IMR-90 (cell line): Measurements from ENCODE around the gene TRPM8. TPM values are rescaled to one million over a fixed set of nuclear protein-coding genes. Genes with fewer than 3 reads are reported as not detected.

Experiments used
- ATAC-seq: fragments of 200-7000 bp; cut with Tn5 transposase; 2 replicates; pipeline ENCODE4 v1.9.1; 2020; ENCODE audit warnings: low read depth, mild to moderate bottlenecking, moderate library complexity
- BruUV-seq: library from RNA; stranded (reverse); fragments of 400-500 nt; replicated peaks from 2 replicates; lab custom pipeline; 2021; lab: Mats Ljungman, UMichigan
- CTCF ChIA-PET: fragments of 300-600 bp; formaldehyde crosslinking; extraction: SDS; loops from one replicate; lab custom pipeline; 2021; ENCODE audit warnings: antibody characterized with exemption; lab: Yijun Ruan, JAX
- POLR2A ChIA-PET: fragments of 300-600 bp; sonication (Branson Sonifier 250); formaldehyde crosslinking; loops from one replicate; lab custom pipeline; 2022; ENCODE audit warnings: antibody characterized with exemption; ENCODE audit not compliant: unreplicated experiment; lab: Charles Lee
- DNase-seq: peaks from one replicate; pipeline ENCODE4 v3.0.0; 2013
- H2AFZ ChIP-seq: replicated peaks from 2 replicates; pipeline ENCODE3; 2013; ENCODE audit warnings: low read length, mild to moderate bottlenecking; ENCODE audit not compliant: poor library complexity
- H2AK5ac ChIP-seq: 2 replicates; pipeline ENCODE4 v1.6.1; 2013; ENCODE audit warnings: low read depth, low read length, inconsistent platforms
- H2AK9ac ChIP-seq: replicated peaks from 2 replicates; pipeline ENCODE3; 2013; ENCODE audit warnings: mild to moderate bottlenecking, low read depth, low read length, moderate library complexity; ENCODE audit not compliant: poor library complexity
- H2BK120ac ChIP-seq: 2 replicates; pipeline ENCODE4 v1.6.1; 2013; ENCODE audit warnings: low read depth, low read length, inconsistent platforms
- H2BK15ac ChIP-seq: 3 replicates; pipeline ENCODE4 v1.6.1; 2013; ENCODE audit warnings: low read depth, low read length, inconsistent platforms
- H2BK20ac ChIP-seq: 2 replicates; pipeline ENCODE4 v1.6.1; 2013; ENCODE audit warnings: low read depth, mild to moderate bottlenecking, inconsistent platforms, low read length, moderate library complexity
- H2BK5ac ChIP-seq: 2 replicates; pipeline ENCODE4 v1.6.1; 2013; ENCODE audit warnings: mild to moderate bottlenecking, low read depth, low read length, inconsistent platforms; ENCODE audit not compliant: poor library complexity, severe bottlenecking
- H3K14ac ChIP-seq: replicated peaks from 2 replicates; pipeline ENCODE4 v1.6.1; 2013; ENCODE audit warnings: low read depth, low read length, inconsistent platforms
- H3K18ac ChIP-seq: 2 replicates; pipeline ENCODE4 v1.6.1; 2013; ENCODE audit warnings: low read depth, low read length, control low read depth
- H3K23ac ChIP-seq: 2 replicates; pipeline ENCODE4 v1.6.1; 2013; ENCODE audit warnings: low read depth, low read length, inconsistent platforms
- H3K27ac ChIP-seq: 2 replicates; pipeline ENCODE4 v1.5.1; 2013; ENCODE audit warnings: mild to moderate bottlenecking, control low read depth, low read length; ENCODE audit not compliant: insufficient read depth
- H3K27me3 ChIP-seq: 2 replicates; pipeline ENCODE4 v1.6.1; 2013; ENCODE audit warnings: low read length; ENCODE audit not compliant: control insufficient read depth, insufficient read depth
- H3K36me3 ChIP-seq: 2 replicates; pipeline ENCODE4 v1.6.1; 2013; ENCODE audit warnings: low read length, mixed read lengths; ENCODE audit not compliant: control insufficient read depth, insufficient read depth
- H3K4ac ChIP-seq: 2 replicates; pipeline ENCODE4 v1.6.1; 2013; ENCODE audit warnings: low read depth, low read length, inconsistent platforms
- H3K4me1 ChIP-seq: 2 replicates; pipeline ENCODE4 v1.6.1; 2013; ENCODE audit warnings: low read length, mixed read lengths; ENCODE audit not compliant: control insufficient read depth, insufficient read depth
- H3K4me2 ChIP-seq: 2 replicates; pipeline ENCODE4 v1.6.1; 2013; ENCODE audit warnings: low read depth, mild to moderate bottlenecking, control low read depth, low read length, moderate library complexity
- H3K4me3 ChIP-seq: 2 replicates; pipeline ENCODE4 v1.5.1; 2013; ENCODE audit warnings: low read depth, mild to moderate bottlenecking, control low read depth, low read length, moderate library complexity; ENCODE audit not compliant: insufficient read depth
- H3K56ac ChIP-seq: 2 replicates; pipeline ENCODE4 v1.6.1; 2013; ENCODE audit warnings: low read length, inconsistent platforms; ENCODE audit not compliant: insufficient read depth; ENCODE audit errors: extremely low read depth
- H3K79me1 ChIP-seq, 2 experiments: 2 replicates each; pipeline ENCODE4 v1.6.1; 2013; ENCODE audit warnings: low read length in 2 of 2, inconsistent platforms in 1 of 2, low read depth in 1 of 2
- H3K9ac ChIP-seq: 2 replicates; pipeline ENCODE4 v1.6.1; 2013; ENCODE audit warnings: low read depth, low read length, control low read depth
- H3K9me1 ChIP-seq: 2 replicates; pipeline ENCODE4 v1.6.1; 2013; ENCODE audit warnings: low read length, inconsistent platforms; ENCODE audit not compliant: insufficient read depth
- H3K9me3 ChIP-seq: 2 replicates; pipeline ENCODE4 v1.6.1; 2013; ENCODE audit warnings: low read length; ENCODE audit not compliant: control insufficient read depth, insufficient read depth
- H4K20me1 ChIP-seq: 2 replicates; pipeline ENCODE4 v1.6.1; 2013; ENCODE audit warnings: low read length, inconsistent platforms; ENCODE audit not compliant: insufficient read depth
- H4K5ac ChIP-seq: 2 replicates; pipeline ENCODE4 v1.6.1; 2013; ENCODE audit warnings: mild to moderate bottlenecking, low read depth, low read length, control low read depth
- H4K8ac ChIP-seq, 2 experiments: 2 replicates each; pipeline ENCODE4 v1.6.1; 2013; ENCODE audit warnings: low read depth in 2 of 2, low read length in 2 of 2, control low read depth in 1 of 2, inconsistent platforms in 1 of 2
- H4K91ac ChIP-seq: 2 replicates; pipeline ENCODE4 v1.6.1; 2013; ENCODE audit warnings: low read depth, low read length, inconsistent platforms; ENCODE audit not compliant: insufficient read depth
- CEBPB ChIP-seq: IDR thresholded peaks from 2 replicates; pipeline ENCODE4 v1.6.1; 2012; ENCODE audit warnings: low read depth, low read length, improper control_type of control experiment
- ELK1 ChIP-seq: fragments of 150-350 bp; IDR thresholded peaks from 2 replicates; pipeline ENCODE4 v1.6.1; 2016; ENCODE audit warnings: low read depth, mild to moderate bottlenecking, low read length, moderate library complexity, borderline replicate concordance
- WGBS, 2 experiments: methylation state at CpG; one replicate each; pipeline versions ENCODE4 v1.1.5 to v1.1.7; 2013; ENCODE audit warnings: missing lambda C conversion rate in 2 of 2; ENCODE audit not compliant: insufficient read length in 1 of 2; ENCODE audit errors: extremely low coverage in 2 of 2; 5-methylcytosine and 5-hydroxymethylcytosine counted together
- dilution Hi-C: fragments of 300-500 bp; cut with HindIII; formaldehyde crosslinking; loops from one replicate; pipeline ENCODE4 v1.14.3; 2018; ENCODE audit warnings: low sequenced_read_pairs; ENCODE audit not compliant: unreplicated experiment
- in situ Hi-C: fragments of 300-500 bp; cut with MboI; formaldehyde crosslinking; loops from 3 replicates; pipeline ENCODE4 v1.14.3; 2019; ENCODE audit warnings: low sequenced_read_pairs, inconsistent platforms, mixed read lengths
- intact Hi-C: fragments of 100-400 bp; cut with micrococcal nuclease; formaldehyde crosslinking; loops from 2 replicates; pipeline ENCODE4 v1.10.0; 2022
- polyA plus RNA-seq, 3 experiments: library from polyadenylated mRNA; depleted of rRNA; stranded (reverse); fragments of >200 nt; gene quantifications; 2 replicates each; pipeline ENCODE4 v1.2.3, GENCODE V29; 2012; ENCODE audit warnings: low replicate concordance in 1 of 3
- total RNA-seq: library from RNA; depleted of rRNA; stranded (reverse); fragments of >200 nt; gene quantifications from 2 replicates; pipeline ENCODE4 v1.2.3, GENCODE V29; 2012

TRPM8 gene
- total and polyA plus RNA-seq, 2 of the 4 experiments (the other 2 are of a cell fraction), result not detected

DNA sequence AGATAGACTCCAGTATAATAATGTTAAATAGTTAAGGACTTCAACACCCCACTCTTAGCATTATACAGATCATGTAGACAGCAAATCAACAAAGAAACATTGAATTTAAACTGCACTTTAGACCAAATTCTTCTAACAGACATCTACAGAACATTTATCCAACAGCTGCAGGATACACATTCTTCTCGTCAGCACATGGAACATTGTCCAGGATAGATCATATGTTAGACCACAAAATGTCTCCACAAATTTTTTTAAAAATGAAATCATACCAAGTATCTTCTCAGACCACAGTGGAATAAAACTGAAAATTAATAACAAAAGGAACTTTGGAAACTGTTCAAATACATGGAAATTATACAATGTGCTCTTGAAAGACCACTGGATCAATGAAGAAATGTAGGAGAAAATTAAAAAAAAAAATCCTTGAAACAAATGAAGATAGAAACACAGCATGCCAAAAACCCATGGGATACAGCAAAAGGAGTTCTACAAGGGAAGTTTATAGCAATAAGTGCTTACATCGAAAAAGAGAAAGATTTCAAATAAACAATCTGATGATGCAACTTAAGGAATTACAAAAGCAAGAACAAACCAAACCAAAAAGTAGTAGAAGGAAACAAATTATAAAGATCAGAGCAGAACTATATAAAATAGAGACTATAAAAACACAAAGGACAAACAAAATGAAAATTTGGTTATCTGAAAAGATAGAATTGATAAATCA lies 121.1 kb downstream of the TRPM8 start:
- no peak overlapping the region for H3K4ac ChIP-seq
- peaks cover 4% of the 10 kb centered on the region for H3K9me3 ChIP-seq
- DNase-seq, result peak; percentile 45
- H3K14ac ChIP-seq, result no peak overlapping the region
- no peak overlapping the region for H3K4me3 ChIP-seq
- no peak overlapping the region for H3K9ac ChIP-seq
- ATAC-seq, result no peak
- H3K23ac ChIP-seq, result no peak overlapping the region
- H3K36me3 ChIP-seq, result no peaks in the 10 kb centered on the region
- H2AK9ac ChIP-seq, result no peak overlapping the region
- H2BK20ac ChIP-seq, result no peak overlapping the region
- dilution Hi-C loops (no loop called here), intact Hi-C loops (no loop called here), in situ Hi-C loops (no loop called here)
- no CpG with 5 or more reads among the region's 2 CpGs for WGBS, 2 experiments
- H3K4me2 ChIP-seq, result peak overlapping the region; percentile 35; the same call in 1 of the 2 replicates
- H4K91ac ChIP-seq, result no peak overlapping the region
- H4K5ac ChIP-seq, result no peak overlapping the region
- H3K27ac ChIP-seq, result peak overlapping the region; percentile 44; the same call in 1 of the 2 replicates
- H3K27me3 ChIP-seq, result peaks cover 2% of the 10 kb centered on the region; the same call in 1 of the 2 replicates
- no peak overlapping the region for H2AK5ac ChIP-seq
- ChIA-PET CTCF (interaction anchor here (0.6 kb wide), 1 partner anchor 140 kb away, joined by 4 read pairs; no protein-coding TSS in a partner anchor), POLR2A (no interaction called here)
- no peak overlapping the region for H2AFZ ChIP-seq
- H3K4me1 ChIP-seq, result no peaks in the 10 kb centered on the region
- H3K9me1 ChIP-seq, result no peaks in the 10 kb centered on the region
- H2BK120ac ChIP-seq, result no peak overlapping the region
- no peak overlapping the region; the same call in 1 of the 2 replicates for H3K18ac ChIP-seq
- no peak overlapping the region for H3K56ac ChIP-seq
- H4K8ac ChIP-seq, result no peak overlapping the region
- H3K79me1 ChIP-seq, result no peaks in the 10 kb centered on the region
- no TSS peak for BruUV-seq
- H2BK15ac ChIP-seq, result no peak overlapping the region
- no peaks in the 10 kb centered on the region for H4K20me1 ChIP-seq
- TF ChIP-seq CEBPB, result peak; percentile 56; the same call in 1 of the 2 replicates
- TF ChIP-seq ELK1, result no peak
- H2BK5ac ChIP-seq, result no peak overlapping the region
